Lower leg skin (tissue), 3 donors: ENCODE measurements around the gene ETNK2.

ENCODE experiments used
- POLR2A ChIP-seq, 2 donors: fragments of 450-650 bp; IDR thresholded peaks; one replicate each; pipeline ENCODE4 v1.6.1; 2016 to 2017; ENCODE audit warnings: antibody characterized with exemption in 2 of 2, mild to moderate bottlenecking in 1 of 2, moderate library complexity in 1 of 2
- TF ChIP-seq, protein P1 (sequence below), 3 donors: fragments of 450-650 bp; IDR thresholded peaks; one replicate each; pipeline ENCODE4 v1.5.1; 2016; ENCODE audit warnings: antibody characterized with exemption in 3 of 3, mild to moderate bottlenecking in 3 of 3, moderate library complexity in 2 of 3

- TF ChIP-seq, protein P1, sequence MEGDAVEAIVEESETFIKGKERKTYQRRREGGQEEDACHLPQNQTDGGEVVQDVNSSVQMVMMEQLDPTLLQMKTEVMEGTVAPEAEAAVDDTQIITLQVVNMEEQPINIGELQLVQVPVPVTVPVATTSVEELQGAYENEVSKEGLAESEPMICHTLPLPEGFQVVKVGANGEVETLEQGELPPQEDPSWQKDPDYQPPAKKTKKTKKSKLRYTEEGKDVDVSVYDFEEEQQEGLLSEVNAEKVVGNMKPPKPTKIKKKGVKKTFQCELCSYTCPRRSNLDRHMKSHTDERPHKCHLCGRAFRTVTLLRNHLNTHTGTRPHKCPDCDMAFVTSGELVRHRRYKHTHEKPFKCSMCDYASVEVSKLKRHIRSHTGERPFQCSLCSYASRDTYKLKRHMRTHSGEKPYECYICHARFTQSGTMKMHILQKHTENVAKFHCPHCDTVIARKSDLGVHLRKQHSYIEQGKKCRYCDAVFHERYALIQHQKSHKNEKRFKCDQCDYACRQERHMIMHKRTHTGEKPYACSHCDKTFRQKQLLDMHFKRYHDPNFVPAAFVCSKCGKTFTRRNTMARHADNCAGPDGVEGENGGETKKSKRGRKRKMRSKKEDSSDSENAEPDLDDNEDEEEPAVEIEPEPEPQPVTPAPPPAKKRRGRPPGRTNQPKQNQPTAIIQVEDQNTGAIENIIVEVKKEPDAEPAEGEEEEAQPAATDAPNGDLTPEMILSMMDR (IDR thresholded peaks at IDR 0.05) = no peak
- TF ChIP-seq POLR2A (IDR thresholded peaks at IDR 0.05) = no peak
Observed at GRCh38 chr1:204102029-204102611, 49.7 kb downstream of the ETNK2 start.
